HepG2 (cell line): Measurements from ENCODE around the gene HOXC10. TPM values are rescaled to one million over a fixed set of nuclear protein-coding genes. Genes with fewer than 3 reads are reported as not detected.

Source experiments
- ATF1 ChIP-seq: IDR thresholded peaks from 2 replicates; pipeline ENCODE4 v1.6.1; 2016; ENCODE audit warnings: mild to moderate bottlenecking, control low read depth
- BCL6 ChIP-seq: IDR thresholded peaks from 2 replicates; pipeline ENCODE4 v1.6.1; 2016; ENCODE audit warnings: missing genetic modification reagents, missing compliant biosample characterization
- DMAP1 ChIP-seq: IDR thresholded peaks from 2 replicates; pipeline ENCODE4 v1.6.1; 2016
- DPF2 ChIP-seq: sonication (generic); formaldehyde crosslinking; IDR thresholded peaks from 2 replicates; pipeline ENCODE4 v1.4.0; 2020; ENCODE audit warnings: mild to moderate bottlenecking, low read depth, missing genetic modification reagents, borderline replicate concordance
- FOSL2 ChIP-seq: sonication (generic); formaldehyde crosslinking; IDR thresholded peaks from 2 replicates; pipeline ENCODE4 v1.4.0; 2020; ENCODE audit warnings: missing genetic modification reagents
- FOXM1 ChIP-seq: sonication (generic); formaldehyde crosslinking; IDR thresholded peaks from 2 replicates; pipeline ENCODE4 v1.5.0; 2020; ENCODE audit warnings: missing genetic modification reagents
- HHEX ChIP-seq: IDR thresholded peaks from 2 replicates; pipeline ENCODE4 v1.6.1; 2016; ENCODE audit warnings: control low read depth
- HOXA5 ChIP-seq: sonication (generic); formaldehyde crosslinking; IDR thresholded peaks from 2 replicates; pipeline ENCODE4 v1.4.0; 2020; ENCODE audit warnings: missing genetic modification reagents
- MBNL3 ChIP-seq: fragments of 250-450 bp; sonication (Bioruptor Pico); conservative IDR thresholded peaks from 2 replicates; pipeline ENCODE4 v1.8.0; 2022; ENCODE audit warnings: mild to moderate bottlenecking, inconsistent platforms
- PPARG ChIP-seq: conservative IDR thresholded peaks from 2 replicates; pipeline ENCODE4 v1.6.1; 2016; ENCODE audit warnings: missing biosample characterization, missing genetic modification reagents
- RAD21 ChIP-seq: fragments of 450-650 bp; formaldehyde crosslinking; IDR thresholded peaks from 2 replicates; pipeline ENCODE4 v1.5.0; 2020; ENCODE audit warnings: mild to moderate bottlenecking
- RFX5 ChIP-seq: IDR thresholded peaks from 2 replicates; pipeline ENCODE4 v1.6.1; 2011; ENCODE audit warnings: low read depth, low read length, improper control_type of control experiment
- SALL1 ChIP-seq: sonication (generic); formaldehyde crosslinking; IDR thresholded peaks from 2 replicates; pipeline ENCODE4 v1.8.0; 2022; ENCODE audit warnings: mild to moderate bottlenecking, missing genetic modification reagents
- TBL1XR1 ChIP-seq: fragments of 150-350 bp; IDR thresholded peaks from 2 replicates; pipeline ENCODE4 v1.6.1; 2014; ENCODE audit warnings: borderline replicate concordance, low read length; ENCODE audit not compliant: partially characterized antibody
- TCF12 ChIP-seq, 2 experiments: fragments of 450-650 bp in 1 of 2; sonication (generic) in 1 of 2; formaldehyde crosslinking in 1 of 2; IDR thresholded peaks; 2 replicates each; pipeline versions ENCODE4 v1.6.1 to v1.8.0; 2017 to 2022; ENCODE audit warnings: antibody characterized with exemption in 1 of 2, mild to moderate bottlenecking in 1 of 2, missing genetic modification reagents in 1 of 2, moderate library complexity in 1 of 2
- ZNF326 ChIP-seq: sonication (generic); formaldehyde crosslinking; IDR thresholded peaks from 2 replicates; pipeline ENCODE4 v1.4.0; 2020; ENCODE audit warnings: missing genetic modification reagents, borderline replicate concordance
- ZNF549 ChIP-seq: sonication (generic); formaldehyde crosslinking; IDR thresholded peaks from 2 replicates; pipeline ENCODE4 v1.5.0; 2020; ENCODE audit warnings: missing genetic modification reagents
- ZNF569 ChIP-seq: sonication (generic); formaldehyde crosslinking; IDR thresholded peaks from 2 replicates; pipeline ENCODE4 v1.5.0; 2020; ENCODE audit warnings: mild to moderate bottlenecking, missing genetic modification reagents, moderate library complexity, borderline replicate concordance
- ZNF598 ChIP-seq: sonication (generic); formaldehyde crosslinking; IDR thresholded peaks from 2 replicates; pipeline ENCODE4 v1.5.1; 2020; ENCODE audit warnings: mild to moderate bottlenecking, missing genetic modification reagents, borderline replicate concordance
- polyA plus RNA-seq, 8 experiments: library from polyadenylated mRNA; depleted of rRNA in 3 of 8; stranded (reverse) in 7 of 8; unstranded in 1 of 8; fragments of >200 nt; fragmentation: Illumina TruSeq in 4 of 8; extraction: Trizol in 4 of 8; gene quantifications; 2 replicates each; pipeline versions ENCODE4 v1.2.1 to v1.2.3, GENCODE V29; 2011 to 2016; ENCODE audit warnings: low read depth in 4 of 8, missing spikeins in 1 of 8, mixed read lengths in 1 of 8; ENCODE audit not compliant: insufficient read depth in 1 of 8
- total RNA-seq, 5 experiments: library from RNA; depleted of rRNA; stranded (reverse); fragments of >200 nt; fragmentation: Illumina TruSeq; extraction: Trizol; gene quantifications; 2 replicates each; pipeline ENCODE4 v1.2.3, GENCODE V29; 2016; ENCODE audit warnings: low read depth in 1 of 5
- TF ChIP-seq, protein P1 (sequence below): sonication (generic); formaldehyde crosslinking; IDR thresholded peaks from 2 replicates; pipeline ENCODE4 v1.5.1; 2020; ENCODE audit warnings: missing genetic modification reagents, mild to moderate bottlenecking, borderline replicate concordance
- TF ChIP-seq, protein P2 (sequence below): sonication (generic); formaldehyde crosslinking; IDR thresholded peaks from one replicate; pipeline ENCODE4 v1.5.1; 2020; ENCODE audit warnings: mild to moderate bottlenecking, missing genetic modification reagents; ENCODE audit errors: not compliant biosample characterization

Gene HOXC10
- total and polyA plus RNA-seq, 2 of the 13 experiments (the other 11 are each of a cell fraction or from before 2014, with no cell fraction given), result not detected

DNA sequence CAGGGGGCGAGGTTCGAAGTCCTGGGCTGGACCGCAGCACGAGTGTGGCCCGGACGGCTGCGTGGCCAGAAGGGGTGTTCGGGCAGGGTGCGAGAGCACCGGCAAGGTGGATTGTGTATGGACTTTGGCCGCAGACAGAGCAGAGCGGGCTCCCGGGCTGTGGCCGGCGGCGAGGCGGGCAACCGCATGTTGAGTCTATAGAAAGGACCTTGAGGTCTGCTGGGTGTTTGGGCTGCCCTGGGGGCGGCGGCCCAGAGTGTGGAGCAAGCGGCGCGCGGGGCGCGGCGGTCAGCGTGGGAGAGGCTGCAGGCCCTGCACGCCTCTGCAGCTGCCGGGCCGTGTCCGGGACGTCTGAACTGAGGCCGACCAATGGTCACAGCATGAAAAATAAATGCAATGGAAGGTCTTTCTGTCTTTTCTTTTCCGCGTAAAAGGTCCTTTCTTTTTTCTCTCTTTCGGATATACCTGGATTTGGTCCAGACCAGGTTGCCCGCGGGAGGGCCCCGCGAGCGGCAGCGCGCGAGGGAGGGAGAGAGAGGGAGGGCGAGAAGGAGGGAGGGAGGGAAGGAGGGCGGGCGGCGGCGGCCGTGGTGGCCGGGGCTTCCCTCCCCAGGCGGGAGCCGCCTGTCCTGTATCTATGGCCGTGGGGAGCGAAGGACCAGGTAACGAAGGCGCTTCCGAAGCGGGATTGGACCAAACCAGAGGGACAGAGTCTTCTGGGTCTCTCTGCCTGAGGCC is 9.5 kb downstream of the HOXC10 start (continued):
- TF ChIP-seq, protein P1, sequence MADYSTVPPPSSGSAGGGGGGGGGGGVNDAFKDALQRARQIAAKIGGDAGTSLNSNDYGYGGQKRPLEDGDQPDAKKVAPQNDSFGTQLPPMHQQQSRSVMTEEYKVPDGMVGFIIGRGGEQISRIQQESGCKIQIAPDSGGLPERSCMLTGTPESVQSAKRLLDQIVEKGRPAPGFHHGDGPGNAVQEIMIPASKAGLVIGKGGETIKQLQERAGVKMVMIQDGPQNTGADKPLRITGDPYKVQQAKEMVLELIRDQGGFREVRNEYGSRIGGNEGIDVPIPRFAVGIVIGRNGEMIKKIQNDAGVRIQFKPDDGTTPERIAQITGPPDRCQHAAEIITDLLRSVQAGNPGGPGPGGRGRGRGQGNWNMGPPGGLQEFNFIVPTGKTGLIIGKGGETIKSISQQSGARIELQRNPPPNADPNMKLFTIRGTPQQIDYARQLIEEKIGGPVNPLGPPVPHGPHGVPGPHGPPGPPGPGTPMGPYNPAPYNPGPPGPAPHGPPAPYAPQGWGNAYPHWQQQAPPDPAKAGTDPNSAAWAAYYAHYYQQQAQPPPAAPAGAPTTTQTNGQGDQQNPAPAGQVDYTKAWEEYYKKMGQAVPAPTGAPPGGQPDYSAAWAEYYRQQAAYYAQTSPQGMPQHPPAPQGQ (CRISPR knock-in tag), result no peak
- TF ChIP-seq DPF2 (CRISPR knock-in tag) (no peak), ZNF326 (CRISPR knock-in tag) (no peak), ZNF569 (CRISPR knock-in tag) (no peak), FOSL2 (CRISPR knock-in tag) (no peak), HHEX (CRISPR knock-in tag) (no peak), MBNL3 (CRISPR knock-in tag) (no peak), DMAP1 (CRISPR knock-in tag) (peak; percentile 51; the same call in 1 of the 2 replicates), TCF12 (IDR thresholded peaks at IDR 0.05) (no peak), TCF12 (CRISPR knock-in tag; IDR thresholded peaks at IDR 0.05) (no peak), RAD21 (no peak), TBL1XR1 (no peak), FOXM1 (CRISPR knock-in tag) (no peak), HOXA5 (CRISPR knock-in tag) (peak; percentile 61; the same call in 1 of the 2 replicates), BCL6 (CRISPR knock-in tag) (0 out of 2 replicates have a peak, but pooled peaks have one; percentile 30), PPARG (CRISPR knock-in tag) (no peak), ZNF598 (CRISPR knock-in tag) (no peak), ZNF549 (CRISPR knock-in tag) (no peak), ATF1 (CRISPR knock-in tag) (no peak), RFX5 (no peak), SALL1 (CRISPR knock-in tag) (peak; percentile 72)
- TF ChIP-seq, protein P2, sequence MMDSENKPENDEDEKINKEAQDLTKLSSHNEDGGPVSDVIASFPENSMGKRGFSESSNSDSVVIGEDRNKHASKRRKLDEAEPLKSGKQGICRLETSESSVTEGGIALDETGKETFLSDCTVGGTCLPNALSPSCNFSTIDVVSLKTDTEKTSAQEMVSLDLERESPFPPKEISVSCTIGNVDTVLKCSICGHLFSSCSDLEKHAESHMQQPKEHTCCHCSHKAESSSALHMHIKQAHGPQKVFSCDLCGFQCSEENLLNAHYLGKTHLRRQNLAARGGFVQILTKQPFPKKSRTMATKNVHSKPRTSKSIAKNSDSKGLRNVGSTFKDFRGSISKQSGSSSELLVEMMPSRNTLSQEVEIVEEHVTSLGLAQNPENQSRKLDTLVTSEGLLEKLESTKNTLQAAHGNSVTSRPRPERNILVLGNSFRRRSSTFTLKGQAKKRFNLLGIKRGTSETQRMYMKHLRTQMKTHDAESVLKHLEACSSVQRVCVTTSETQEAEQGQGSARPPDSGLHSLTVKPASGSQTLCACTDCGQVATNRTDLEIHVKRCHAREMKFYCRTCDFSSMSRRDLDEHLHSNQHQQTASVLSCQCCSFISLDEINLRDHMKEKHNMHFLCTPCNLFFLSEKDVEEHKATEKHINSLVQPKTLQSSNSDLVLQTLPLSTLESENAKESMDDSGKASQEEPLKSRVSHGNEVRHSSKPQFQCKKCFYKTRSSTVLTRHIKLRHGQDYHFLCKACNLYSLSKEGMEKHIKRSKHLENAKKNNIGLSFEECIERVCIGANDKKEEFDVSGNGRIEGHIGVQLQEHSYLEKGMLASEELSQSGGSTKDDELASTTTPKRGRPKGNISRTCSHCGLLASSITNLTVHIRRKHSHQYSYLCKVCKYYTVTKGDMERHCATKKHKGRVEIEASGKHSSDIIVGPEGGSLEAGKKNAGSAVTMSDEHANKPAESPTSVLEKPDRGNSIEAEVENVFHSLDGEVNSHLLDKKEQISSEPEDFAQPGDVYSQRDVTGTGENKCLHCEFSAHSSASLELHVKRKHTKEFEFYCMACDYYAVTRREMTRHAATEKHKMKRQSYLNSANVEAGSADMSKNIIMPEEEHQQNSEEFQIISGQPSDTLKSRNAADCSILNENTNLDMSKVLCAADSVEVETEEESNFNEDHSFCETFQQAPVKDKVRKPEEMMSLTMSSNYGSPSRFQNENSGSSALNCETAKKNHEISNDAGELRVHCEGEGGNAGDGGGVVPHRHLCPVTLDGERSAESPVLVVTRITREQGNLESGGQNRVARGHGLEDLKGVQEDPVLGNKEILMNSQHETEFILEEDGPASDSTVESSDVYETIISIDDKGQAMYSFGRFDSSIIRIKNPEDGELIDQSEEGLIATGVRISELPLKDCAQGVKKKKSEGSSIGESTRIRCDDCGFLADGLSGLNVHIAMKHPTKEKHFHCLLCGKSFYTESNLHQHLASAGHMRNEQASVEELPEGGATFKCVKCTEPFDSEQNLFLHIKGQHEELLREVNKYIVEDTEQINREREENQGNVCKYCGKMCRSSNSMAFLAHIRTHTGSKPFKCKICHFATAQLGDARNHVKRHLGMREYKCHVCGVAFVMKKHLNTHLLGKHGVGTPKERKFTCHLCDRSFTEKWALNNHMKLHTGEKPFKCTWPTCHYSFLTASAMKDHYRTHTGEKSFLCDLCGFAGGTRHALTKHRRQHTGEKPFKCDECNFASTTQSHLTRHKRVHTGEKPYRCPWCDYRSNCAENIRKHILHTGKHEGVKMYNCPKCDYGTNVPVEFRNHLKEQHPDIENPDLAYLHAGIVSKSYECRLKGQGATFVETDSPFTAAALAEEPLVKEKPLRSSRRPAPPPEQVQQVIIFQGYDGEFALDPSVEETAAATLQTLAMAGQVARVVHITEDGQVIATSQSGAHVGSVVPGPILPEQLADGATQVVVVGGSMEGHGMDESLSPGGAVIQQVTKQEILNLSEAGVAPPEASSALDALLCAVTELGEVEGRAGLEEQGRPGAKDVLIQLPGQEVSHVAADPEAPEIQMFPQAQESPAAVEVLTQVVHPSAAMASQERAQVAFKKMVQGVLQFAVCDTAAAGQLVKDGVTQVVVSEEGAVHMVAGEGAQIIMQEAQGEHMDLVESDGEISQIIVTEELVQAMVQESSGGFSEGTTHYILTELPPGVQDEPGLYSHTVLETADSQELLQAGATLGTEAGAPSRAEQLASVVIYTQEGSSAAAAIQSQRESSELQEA, result peak; percentile 66
